Hematopoietic multipotent progenitor cell treated with erythropoietin and hydrocortisone succinate and interleukin-3 and kit ligand, for 4 days (in vitro differentiated cells): Measurements from ENCODE around the gene PDCD10.

Experiments used
- DNase-seq: peaks from one replicate; pipeline ENCODE4 v3.0.0-alpha.2; 2015

Gene PDCD10

GRCh38 chr3:167733961-167734497, 663 bp downstream of the PDCD10 start:
- DNase-seq: no peak

GRCh38 chr3:167732313-167733065, 2.2 kb downstream of the PDCD10 start:
- no peak for DNase-seq

GRCh38 chr3:167731393-167731792, 3.3 kb downstream of the PDCD10 start:
- DNase-seq: no peak

- no peak for DNase-seq
These were observed 5.1 kb downstream of the PDCD10 start for GRCh38 chr3:167729591-167729990.

- peak; percentile 49 for DNase-seq
These were observed 5.9 kb downstream of the PDCD10 start for GRCh38 chr3:167728632-167729323.

GRCh38 chr3:167728176-167728575, 6.5 kb downstream of the PDCD10 start:
- DNase-seq: no peak

GRCh38 chr3:167723872-167724271, 10.8 kb downstream of the PDCD10 start:
- DNase-seq: peak; percentile 96

GRCh38 chr3:167723025-167723512, 11.6 kb downstream of the PDCD10 start:
- no peak for DNase-seq

GRCh38 chr3:167718582-167718981, 16.1 kb downstream of the PDCD10 start:
- no peak for DNase-seq

GRCh38 chr3:167716920-167717319, 17.8 kb downstream of the PDCD10 start:
- no peak for DNase-seq

- no peak for DNase-seq
These were observed 19.8 kb downstream of the PDCD10 start for GRCh38 chr3:167714871-167715270.

GRCh38 chr3:167712445-167712844, 22.2 kb downstream of the PDCD10 start:
- no peak for DNase-seq

GRCh38 chr3:167711439-167711838, 23.3 kb downstream of the PDCD10 start:
- DNase-seq: no peak

GRCh38 chr3:167710552-167710951, 24.1 kb downstream of the PDCD10 start:
- no peak for DNase-seq

- no peak for DNase-seq
These were observed 25.0 kb downstream of the PDCD10 start for GRCh38 chr3:167709690-167710089.

GRCh38 chr3:167705840-167706239, 28.9 kb downstream of the PDCD10 start:
- no peak for DNase-seq

- DNase-seq: no peak
These were observed 33.8 kb downstream of the PDCD10 start for GRCh38 chr3:167700926-167701325.

- DNase-seq: no peak
These were observed 34.6 kb downstream of the PDCD10 start for GRCh38 chr3:167700046-167700445.

- DNase-seq: peak; percentile 19
These were observed 40.6 kb downstream of the PDCD10 start for GRCh38 chr3:167694121-167694520.

GRCh38 chr3:167691366-167691765, 43.3 kb downstream of the PDCD10 start:
- DNase-seq: peak; percentile 89

GRCh38 chr3:167684388-167684993, 50.2 kb downstream of the PDCD10 start:
- peak; percentile 90 for DNase-seq

- DNase-seq: no peak
These were observed 55.2 kb downstream of the PDCD10 start for GRCh38 chr3:167679526-167679925.

- no peak for DNase-seq
These were observed 58.8 kb downstream of the PDCD10 start for GRCh38 chr3:167675848-167676247.

GRCh38 chr3:167673221-167673620, 61.5 kb downstream of the PDCD10 start:
- DNase-seq: no peak
